GM04503 (cell line): ENCODE measurements around the gene ASB9.
A peak's percentile ranks its signal among the peaks of the same experiment; 100 is the strongest.
"Not testable (repeated sequence)": the region's sequence is repeated elsewhere in the genome, so short reads cannot be mapped to it uniquely, and the experiment has no call there.

Source experiments
- DNase-seq: peaks from one replicate; pipeline ENCODE4 v3.0.0-alpha.2; 2012; ENCODE audit warnings: low read depth

Gene ASB9

GRCh38 chrX:15269618-15270521 lies at the start of gene ASB9:
TSS of gene ASB9 (minus strand) at chrX:15270083. CDS start at chrX:15269874, 209 bp downstream.
- peak; percentile 14 for DNase-seq

GRCh38 chrX:15319075-15319474 lies 49.2 kb upstream of the ASB9 start:
- DNase-seq = no peak

GRCh38 chrX:15315509-15315908 lies 45.6 kb upstream of the ASB9 start, which contains the start of gene ASB11:
TSS of gene ASB11 (minus strand) at chrX:15315640. CDS start at chrX:15315605, 35 bp downstream.
- DNase-seq = no peak

GRCh38 chrX:15314472-15314871 lies 44.6 kb upstream of the ASB9 start:
- DNase-seq = no peak

GRCh38 chrX:15311119-15311518 lies 41.2 kb upstream of the ASB9 start:
- DNase-seq = no peak

GRCh38 chrX:15310117-15310516 lies 40.2 kb upstream of the ASB9 start:
- DNase-seq = no peak

GRCh38 chrX:15305899-15306298 lies 36.0 kb upstream of the ASB9 start:
- not testable (repeated sequence) for DNase-seq

- no peak for DNase-seq
Observed at GRCh38 chrX:15301924-15302323, 32.0 kb upstream of the ASB9 start.

GRCh38 chrX:15299941-15300851 lies 30.3 kb upstream of the ASB9 start:
- no peak for DNase-seq

- no peak for DNase-seq
Observed at GRCh38 chrX:15298780-15299179, 28.9 kb upstream of the ASB9 start.

GRCh38 chrX:15298201-15298600 lies 28.3 kb upstream of the ASB9 start:
- no peak for DNase-seq

GRCh38 chrX:15293451-15293850 lies 23.6 kb upstream of the ASB9 start:
- no peak for DNase-seq

GRCh38 chrX:15292861-15293260 lies 23.0 kb upstream of the ASB9 start:
- DNase-seq = no peak

- no peak for DNase-seq
Observed at GRCh38 chrX:15277604-15278003, 7.7 kb upstream of the ASB9 start.

- DNase-seq = no peak
Observed at GRCh38 chrX:15274946-15275345, 5.1 kb upstream of the ASB9 start.

- not testable (repeated sequence) for DNase-seq
Observed at GRCh38 chrX:15273275-15273674, 3.4 kb upstream of the ASB9 start.

- no peak for DNase-seq
Observed at GRCh38 chrX:15271757-15272156, 1.9 kb upstream of the ASB9 start.

- no peak for DNase-seq
Observed at GRCh38 chrX:15269120-15269519, 763 bp downstream of the ASB9 start.

- DNase-seq = no peak
Observed at GRCh38 chrX:15254852-15255251, 15.0 kb downstream of the ASB9 start.

GRCh38 chrX:15245896-15246295 lies 24.0 kb downstream of the ASB9 start:
- DNase-seq = no peak

- DNase-seq = no peak
Observed at GRCh38 chrX:15244421-15244820, 25.5 kb downstream of the ASB9 start.

- DNase-seq = peak; percentile 21
Observed at GRCh38 chrX:15242899-15243555, 26.9 kb downstream of the ASB9 start.
